NOMO-1 treated with dmso at 0.1 percent for 144 hours (cell line): Measurements from ENCODE around the gene ELMO3.

Experiments used
- DNase-seq: peaks from one replicate; lab custom pipeline; 2025; ENCODE audit not compliant: unreplicated experiment; lab: John Stamatoyannopoulos, UW

ELMO3 gene

GRCh38 chr16:67252609-67253497 is 53.9 kb downstream of the ELMO3 start:
- no peak for DNase-seq
